DND-41 (cell line): ENCODE results near the gene RNF38.
A peak's percentile ranks its signal among the peaks of the same experiment; 100 is the strongest.

ENCODE experiments used
- ATAC-seq: fragments of 200-7000 bp; cut with Tn5 transposase; 3 replicates; pipeline ENCODE4 v1.9.1; 2021; ENCODE audit warnings: low read depth; ENCODE audit not compliant: insufficient read depth
- DNase-seq: peaks from one replicate; pipeline ENCODE4 v3.0.0-alpha.2; 2020
- H2AFZ ChIP-seq: 2 replicates; pipeline ENCODE4 v1.6.0; 2012; ENCODE audit warnings: low read depth, low read length
- H3K27ac ChIP-seq: 2 replicates; pipeline ENCODE4 v1.5.1; 2012; ENCODE audit warnings: low read length, inconsistent platforms
- H3K27me3 ChIP-seq: fragments of 200-600 bp; sonication (generic); 2 replicates; pipeline ENCODE4 v1.6.0; 2012; ENCODE audit warnings: low read length, mild to moderate bottlenecking, inconsistent platforms; ENCODE audit not compliant: insufficient read depth, poor library complexity
- H3K36me3 ChIP-seq: 2 replicates; pipeline ENCODE4 v1.5.1; 2012; ENCODE audit warnings: low read length, inconsistent platforms; ENCODE audit not compliant: insufficient read depth
- H3K4me1 ChIP-seq: 2 replicates; pipeline ENCODE4 v1.5.1; 2012; ENCODE audit warnings: mild to moderate bottlenecking, low read length; ENCODE audit not compliant: insufficient read depth
- H3K4me2 ChIP-seq: 2 replicates; pipeline ENCODE4 v1.6.0; 2012; ENCODE audit warnings: mild to moderate bottlenecking, moderate library complexity, low read length, inconsistent platforms; ENCODE audit not compliant: insufficient read depth
- H3K4me3 ChIP-seq, 2 experiments: fragments of 200-600 bp in 1 of 2; shearing (Covaris generic) in 1 of 2; 2 replicates each; pipeline ENCODE4 v1.5.1; 2012 to 2016; ENCODE audit warnings: inconsistent platforms in 2 of 2, low read length in 2 of 2, mild to moderate bottlenecking in 2 of 2, low read depth in 1 of 2, moderate library complexity in 1 of 2
- H3K79me2 ChIP-seq: 2 replicates; pipeline ENCODE4 v1.6.0; 2012; ENCODE audit warnings: low read length, inconsistent platforms; ENCODE audit not compliant: insufficient read depth
- H3K9ac ChIP-seq: 2 replicates; pipeline ENCODE4 v1.6.0; 2012; ENCODE audit warnings: low read depth, mild to moderate bottlenecking, inconsistent platforms, low read length, moderate library complexity
- H3K9me3 ChIP-seq: 2 replicates; pipeline ENCODE4 v1.5.1; 2012; ENCODE audit warnings: low read length, moderate library complexity, mild to moderate bottlenecking, inconsistent platforms; ENCODE audit not compliant: insufficient read depth, severe bottlenecking
- H4K20me1 ChIP-seq: 2 replicates; pipeline ENCODE4 v1.6.0; 2012; ENCODE audit warnings: low read length; ENCODE audit not compliant: insufficient read depth
- EZH2 ChIP-seq: IDR thresholded peaks from 3 replicates; pipeline ENCODE4 v1.6.1; 2012; ENCODE audit warnings: borderline replicate concordance, low read depth, mild to moderate bottlenecking, moderate library complexity, low read length, inconsistent platforms; ENCODE audit not compliant: severe bottlenecking
- TF ChIP-seq, protein P1 (sequence below): IDR thresholded peaks from 2 replicates; pipeline ENCODE4 v1.5.1; 2012; ENCODE audit warnings: borderline replicate concordance, low read length, moderate library complexity, mild to moderate bottlenecking; ENCODE audit not compliant: poor library complexity, severe bottlenecking; ENCODE audit errors: extremely low read depth

The RNF38 gene

DNA sequence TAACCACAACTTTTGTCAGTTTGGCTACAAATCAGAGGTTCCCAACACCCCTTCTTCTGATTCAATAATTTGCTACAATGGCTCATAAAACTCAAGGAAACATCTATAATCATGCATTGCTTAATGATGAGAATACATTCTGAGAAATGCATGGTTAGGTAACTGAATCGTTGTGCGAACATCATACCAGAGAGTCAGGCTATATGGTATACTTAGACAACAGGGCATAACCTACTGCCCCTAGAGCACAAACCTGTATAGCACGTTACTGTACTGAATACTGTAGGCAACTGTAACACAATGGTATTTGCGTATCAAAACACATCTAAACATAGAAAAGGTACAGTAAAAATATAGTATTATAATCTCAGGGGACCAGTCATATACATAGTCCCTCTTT is 31.0 kb upstream of the RNF38 start:
- TF ChIP-seq EZH2, result no peak
- TF ChIP-seq, protein P1, sequence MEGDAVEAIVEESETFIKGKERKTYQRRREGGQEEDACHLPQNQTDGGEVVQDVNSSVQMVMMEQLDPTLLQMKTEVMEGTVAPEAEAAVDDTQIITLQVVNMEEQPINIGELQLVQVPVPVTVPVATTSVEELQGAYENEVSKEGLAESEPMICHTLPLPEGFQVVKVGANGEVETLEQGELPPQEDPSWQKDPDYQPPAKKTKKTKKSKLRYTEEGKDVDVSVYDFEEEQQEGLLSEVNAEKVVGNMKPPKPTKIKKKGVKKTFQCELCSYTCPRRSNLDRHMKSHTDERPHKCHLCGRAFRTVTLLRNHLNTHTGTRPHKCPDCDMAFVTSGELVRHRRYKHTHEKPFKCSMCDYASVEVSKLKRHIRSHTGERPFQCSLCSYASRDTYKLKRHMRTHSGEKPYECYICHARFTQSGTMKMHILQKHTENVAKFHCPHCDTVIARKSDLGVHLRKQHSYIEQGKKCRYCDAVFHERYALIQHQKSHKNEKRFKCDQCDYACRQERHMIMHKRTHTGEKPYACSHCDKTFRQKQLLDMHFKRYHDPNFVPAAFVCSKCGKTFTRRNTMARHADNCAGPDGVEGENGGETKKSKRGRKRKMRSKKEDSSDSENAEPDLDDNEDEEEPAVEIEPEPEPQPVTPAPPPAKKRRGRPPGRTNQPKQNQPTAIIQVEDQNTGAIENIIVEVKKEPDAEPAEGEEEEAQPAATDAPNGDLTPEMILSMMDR, result no peak
- peaks cover 7% of the 10 kb centered on the region for H3K4me1 ChIP-seq
- H3K79me2 ChIP-seq, result peaks cover 24% of the 10 kb centered on the region
- 0 out of 3 replicates have a peak, but pooled peaks have one; percentile 50 for ATAC-seq
- H3K9ac ChIP-seq, result no peak overlapping the region
- H3K4me2 ChIP-seq, result no peak overlapping the region
- H3K27ac ChIP-seq, result no peak overlapping the region
- H4K20me1 ChIP-seq, result no peaks in the 10 kb centered on the region
- no peaks in the 10 kb centered on the region for H3K36me3 ChIP-seq
- H3K4me3 ChIP-seq, result no peak overlapping the region
- H3K27me3 ChIP-seq, result no peaks in the 10 kb centered on the region
- H2AFZ ChIP-seq, result no peak overlapping the region
- no peaks in the 10 kb centered on the region for H3K9me3 ChIP-seq
- no peak for DNase-seq

DNA sequence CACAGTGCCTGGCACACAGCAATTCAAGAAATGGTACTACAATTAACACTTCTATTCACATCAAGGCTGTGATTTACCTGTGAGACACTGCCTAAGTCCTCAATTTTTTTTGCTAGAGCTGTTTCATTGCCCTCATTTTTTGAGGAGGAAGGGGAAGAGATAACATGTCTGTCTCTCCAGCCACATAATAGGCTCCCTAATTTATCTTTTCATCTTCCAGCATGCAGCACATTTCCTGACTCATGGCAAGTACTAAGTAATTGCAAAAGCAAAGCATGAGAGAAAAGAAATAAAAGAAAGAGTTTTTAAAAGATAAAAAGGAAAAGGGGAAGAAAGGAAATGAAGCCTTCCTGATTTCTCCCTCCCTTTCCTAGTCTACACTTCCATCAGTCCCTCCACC is 26.9 kb upstream of the RNF38 start:
- Histone ChIP-seq H3K9ac (no peak overlapping the region), H4K20me1 (peaks cover 3% of the 10 kb centered on the region; the same call in 1 of the 2 replicates), H3K36me3 (peaks cover 7% of the 10 kb centered on the region; the same call in 1 of the 2 replicates), H3K4me1 (peaks cover 7% of the 10 kb centered on the region), H3K4me3 (no peak overlapping the region), H3K9me3 (no peaks in the 10 kb centered on the region), H3K27me3 (no peaks in the 10 kb centered on the region), H2AFZ (no peak overlapping the region), H3K4me2 (no peak overlapping the region), H3K79me2 (peaks cover 33% of the 10 kb centered on the region), H3K27ac (no peak overlapping the region; the same call in 1 of the 2 replicates)
- ATAC-seq, result no peak
- TF ChIP-seq EZH2, result no peak
- TF ChIP-seq, protein P1, result no peak
- DNase-seq, result no peak

DNA sequence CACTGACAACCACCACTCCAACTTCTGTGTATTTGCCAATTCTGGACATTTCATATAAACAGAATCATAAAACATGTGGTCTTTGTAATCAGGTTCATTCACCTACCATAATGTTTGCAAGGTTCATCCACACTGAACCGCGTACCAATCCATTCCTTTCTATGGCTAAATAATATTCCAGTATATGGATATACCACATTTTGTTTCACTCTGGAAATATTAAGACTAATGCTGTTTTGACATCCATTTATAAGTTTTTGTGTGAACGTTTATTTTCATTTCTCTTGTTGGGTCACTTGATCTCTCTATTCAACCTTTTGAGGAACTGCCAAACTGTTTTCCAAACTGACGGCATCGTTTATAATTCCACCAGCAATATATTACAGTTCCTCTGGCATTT is 26.3 kb upstream of the RNF38 start:
- DNase-seq, result no peak
- Histone ChIP-seq H3K79me2 (peaks cover 34% of the 10 kb centered on the region), H3K4me2 (no peak overlapping the region), H3K27ac (no peak overlapping the region), H2AFZ (no peak overlapping the region), H3K4me1 (peaks cover 7% of the 10 kb centered on the region), H4K20me1 (peaks cover 3% of the 10 kb centered on the region; the same call in 1 of the 2 replicates), H3K9ac (no peak overlapping the region), H3K9me3 (no peaks in the 10 kb centered on the region), H3K4me3 (no peak overlapping the region), H3K36me3 (peaks cover 7% of the 10 kb centered on the region; the same call in 1 of the 2 replicates), H3K27me3 (no peaks in the 10 kb centered on the region)
- TF ChIP-seq EZH2, result no peak
- TF ChIP-seq, protein P1, result no peak
- ATAC-seq, result no peak
